Stimulated activated CD8-positive, alpha-beta memory T cell treated with anti-CD3 and anti-CD28 coated beads, Interleukin-12 subunit alpha, Interleukin-12 subunit beta, amount 100 ng/mL, for 24 hours (primary cell): Measurements from ENCODE around the gene RAB5A.
"Not testable (repeated sequence)": the region's sequence is repeated elsewhere in the genome, so short reads cannot be mapped to it uniquely, and the experiment has no call there.

Experiments
- DNase-seq: peaks from one replicate; pipeline ENCODE4 v3.0.0-alpha.2; 2020; ENCODE audit errors: extremely low read depth

RAB5A gene

GRCh38 chr3:19947549-19948225, 790 bp downstream of the RAB5A start:
- DNase-seq = no peak

DNA sequence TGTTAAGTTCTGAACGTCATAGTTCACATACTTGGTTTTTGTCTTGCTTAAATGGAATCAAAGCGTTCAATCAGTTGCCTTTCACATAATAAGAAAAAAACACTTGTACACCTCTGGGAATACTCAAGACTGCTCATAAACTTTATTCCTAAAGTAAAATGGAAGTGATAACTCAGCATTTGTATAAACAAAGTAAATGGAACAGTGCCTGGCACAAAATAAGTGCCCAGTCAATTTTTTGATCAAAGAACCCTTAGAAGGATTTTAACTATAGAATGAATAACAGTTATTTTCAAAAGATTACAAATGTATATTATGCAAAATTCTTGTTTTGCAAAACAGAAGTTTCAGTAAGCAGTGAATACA, 1.3 kb downstream of the RAB5A start:
- DNase-seq = no peak

- DNase-seq = no peak
These were observed 3.4 kb downstream of the RAB5A start for GRCh38 chr3:19950316-19950715.

GRCh38 chr3:19954676-19955075, 7.8 kb downstream of the RAB5A start:
- DNase-seq = no peak

DNA sequence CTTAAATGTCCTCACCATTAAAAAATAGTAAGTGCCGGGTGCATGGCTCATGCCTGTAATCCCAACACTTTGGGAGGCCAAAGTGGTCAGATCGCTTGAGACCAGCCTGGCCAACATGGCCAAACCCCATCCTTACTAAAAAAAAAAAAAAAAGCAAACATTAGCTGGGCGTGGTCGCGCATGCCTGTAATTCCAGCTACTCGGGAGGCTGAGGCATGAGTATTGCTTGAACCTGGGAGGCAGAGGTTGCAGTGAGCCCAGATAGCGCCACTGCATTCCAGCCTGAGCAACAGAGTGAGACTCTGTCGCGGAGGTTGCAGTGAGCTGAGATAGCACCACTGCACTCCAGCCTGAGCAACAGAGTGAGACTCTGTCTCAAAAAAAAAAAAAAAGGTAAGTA, 10.5 kb downstream of the RAB5A start:
- DNase-seq = not testable (repeated sequence)

DNA sequence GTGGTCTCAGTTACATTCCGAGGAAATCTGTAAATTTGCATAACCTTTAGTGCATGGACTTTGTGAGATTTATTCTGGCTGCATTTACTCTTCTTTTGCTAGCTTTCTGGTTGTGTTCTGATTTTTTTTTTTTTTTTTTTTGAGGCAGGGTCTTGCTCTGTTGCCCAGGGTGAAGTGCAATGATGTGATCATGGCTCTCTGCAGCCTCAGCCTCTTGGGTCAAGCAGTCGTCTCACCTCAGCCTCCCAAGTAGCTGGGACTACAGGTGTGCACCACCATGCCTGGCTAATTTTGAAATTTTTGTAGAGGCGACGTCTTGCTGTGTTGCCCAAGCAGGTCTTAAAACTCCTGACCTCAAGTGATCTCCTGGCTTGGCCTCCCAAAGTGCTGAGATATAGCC, 12.6 kb downstream of the RAB5A start:
- no peak for DNase-seq

DNA sequence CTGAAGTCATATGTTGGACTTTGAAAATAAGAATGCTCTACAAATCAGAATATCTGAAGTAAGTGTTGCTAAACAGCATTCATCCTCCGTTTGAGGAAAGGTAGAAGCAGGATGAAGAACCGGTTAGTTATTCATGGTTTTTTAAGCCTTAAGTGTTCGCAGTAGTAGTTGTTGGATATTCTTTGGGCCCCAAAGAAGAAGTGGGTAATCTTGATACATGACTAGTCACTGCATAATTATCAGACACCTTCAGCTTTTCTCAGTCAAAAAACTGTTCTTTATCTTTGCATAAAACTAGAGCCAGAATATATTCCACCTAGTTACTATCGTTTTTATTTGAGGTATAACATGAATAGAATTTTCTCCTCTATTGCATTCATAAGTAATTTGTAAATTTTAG, 13.8 kb downstream of the RAB5A start:
- no peak for DNase-seq

- DNase-seq = no peak
These were observed 15.1 kb downstream of the RAB5A start for GRCh38 chr3:19961960-19962359.

DNA sequence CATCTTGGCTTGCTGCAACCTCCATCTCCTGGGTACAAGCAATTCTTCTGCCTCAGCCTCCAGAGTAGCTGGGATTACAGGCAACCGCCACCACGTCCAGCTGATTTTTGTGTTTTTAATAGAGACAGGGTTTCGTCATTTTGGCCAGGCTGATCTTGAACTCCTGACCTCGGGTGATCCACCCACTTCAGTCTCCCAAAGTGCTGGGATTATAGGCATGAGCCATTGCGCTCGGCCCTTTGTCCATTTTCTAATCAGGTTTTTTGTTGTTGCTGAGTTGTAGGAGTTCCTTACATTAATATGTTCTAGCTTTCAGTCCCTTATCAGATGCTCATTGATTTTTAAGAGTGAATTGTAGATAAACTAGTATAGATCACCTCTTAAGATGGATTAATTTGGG, 20.3 kb downstream of the RAB5A start:
- no peak for DNase-seq

DNA sequence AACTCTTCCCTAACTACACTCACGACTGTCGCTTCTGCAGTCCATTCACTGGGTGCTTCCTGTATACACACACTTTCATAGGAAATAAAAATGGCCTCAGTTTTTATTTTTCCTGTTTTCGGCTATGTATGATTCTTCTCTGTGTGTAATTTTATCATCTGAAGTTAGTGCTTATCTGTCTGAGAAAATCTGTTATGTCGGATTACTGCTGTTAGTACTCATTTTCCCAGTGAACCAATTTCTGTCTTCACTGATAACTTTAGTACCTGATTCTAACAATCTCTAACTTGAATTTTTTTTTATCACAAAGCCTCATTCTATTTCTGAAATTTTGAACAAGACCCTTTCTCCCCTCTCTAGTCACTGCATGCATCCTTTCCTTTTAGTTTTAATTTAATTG, 20.9 kb downstream of the RAB5A start:
- no peak for DNase-seq

DNA sequence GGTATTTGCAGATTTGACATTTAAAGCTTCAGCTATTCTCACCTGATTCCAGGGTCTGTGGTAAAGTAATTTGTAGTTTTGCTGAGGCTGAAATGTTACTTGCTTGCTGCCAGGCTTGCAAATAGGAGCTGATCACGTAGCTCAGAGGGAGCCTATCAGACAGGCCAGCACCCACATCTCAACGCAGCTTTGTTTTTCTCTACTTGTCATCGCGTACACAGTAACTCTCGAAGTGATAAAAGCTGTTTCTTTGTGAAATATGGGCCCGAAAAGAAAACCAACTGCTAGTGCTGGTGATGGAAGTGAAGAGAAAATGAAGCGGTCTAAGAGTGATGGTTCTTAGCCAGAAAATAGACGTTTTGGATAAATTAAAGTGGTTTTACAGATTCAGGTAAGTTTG, 23.4 kb downstream of the RAB5A start:
- DNase-seq = no peak

DNA sequence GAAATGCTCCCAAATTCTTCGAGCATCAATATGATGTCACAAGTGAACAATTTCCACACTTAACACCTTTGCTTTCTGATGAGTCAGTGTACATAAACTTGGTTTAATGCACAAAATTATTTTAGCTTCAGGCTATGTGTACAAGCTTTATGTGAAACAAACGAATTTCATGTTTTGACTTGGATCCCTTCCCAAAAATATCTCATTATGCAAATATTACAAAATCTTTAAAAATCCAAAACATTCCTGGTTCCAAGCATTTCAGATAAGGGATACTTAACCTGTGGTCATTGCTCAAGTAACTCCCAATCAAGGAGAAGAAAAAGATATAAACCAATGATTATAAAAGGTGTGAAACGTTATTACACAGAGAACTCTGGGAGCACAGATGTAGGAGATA, 25.2 kb downstream of the RAB5A start:
- no peak for DNase-seq

DNA sequence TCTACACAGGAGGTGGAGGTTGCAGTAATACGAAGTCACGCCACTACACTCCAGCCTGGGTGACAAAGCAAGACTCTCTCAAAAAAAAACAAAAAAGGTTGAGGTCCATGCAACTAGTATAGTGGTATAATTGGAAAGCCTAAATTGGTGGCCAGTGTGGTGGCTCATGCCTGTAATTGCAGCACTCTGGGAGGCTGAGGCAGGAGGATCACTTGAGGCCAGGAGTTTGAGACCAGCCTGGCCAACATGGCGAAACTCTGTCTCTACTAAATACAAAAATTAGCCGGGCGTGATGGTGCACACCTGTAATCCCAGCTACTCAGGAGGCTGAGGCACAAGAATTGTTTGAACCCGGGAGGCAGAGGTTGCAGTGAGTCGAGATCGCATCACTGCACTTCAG, 42.0 kb downstream of the RAB5A start:
- not testable (repeated sequence) for DNase-seq

DNA sequence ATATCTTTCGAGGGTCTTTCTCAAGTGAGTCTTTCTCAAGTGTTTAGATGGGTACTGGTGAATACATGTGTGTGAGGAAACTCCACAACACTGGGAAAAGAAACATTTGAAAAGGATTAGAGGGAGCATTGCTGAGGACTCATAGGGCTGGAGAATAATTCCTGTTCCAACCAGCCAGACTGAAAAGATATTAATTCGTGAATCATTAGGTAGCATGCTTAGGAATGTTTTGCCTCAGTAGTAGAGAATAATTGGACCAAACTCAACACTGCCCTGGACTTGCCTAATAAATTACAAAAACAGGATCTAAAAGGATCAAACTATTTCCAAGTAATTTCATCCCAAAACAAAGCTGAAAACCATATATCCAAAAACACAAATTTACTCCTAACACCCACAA, 47.9 kb downstream of the RAB5A start:
- no peak for DNase-seq

DNA sequence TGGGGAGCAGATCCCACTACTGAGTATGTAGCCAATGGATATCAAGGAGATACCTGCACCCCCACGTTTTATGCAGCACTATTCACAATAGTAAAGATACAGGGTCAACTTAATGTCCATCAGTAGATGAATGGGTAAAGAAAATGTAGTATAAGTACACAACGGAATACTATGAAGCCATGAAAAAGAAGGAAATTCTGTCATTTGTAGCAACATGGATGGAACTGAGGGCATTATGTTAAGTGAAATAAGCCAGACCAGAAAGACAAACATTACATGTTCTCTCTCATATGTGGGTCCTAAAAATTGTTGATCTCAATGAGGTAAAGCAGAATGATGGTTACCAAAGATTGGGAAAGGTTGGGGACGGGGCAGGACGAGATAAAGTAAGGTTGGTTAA, 50.6 kb downstream of the RAB5A start:
- no peak for DNase-seq

DNA sequence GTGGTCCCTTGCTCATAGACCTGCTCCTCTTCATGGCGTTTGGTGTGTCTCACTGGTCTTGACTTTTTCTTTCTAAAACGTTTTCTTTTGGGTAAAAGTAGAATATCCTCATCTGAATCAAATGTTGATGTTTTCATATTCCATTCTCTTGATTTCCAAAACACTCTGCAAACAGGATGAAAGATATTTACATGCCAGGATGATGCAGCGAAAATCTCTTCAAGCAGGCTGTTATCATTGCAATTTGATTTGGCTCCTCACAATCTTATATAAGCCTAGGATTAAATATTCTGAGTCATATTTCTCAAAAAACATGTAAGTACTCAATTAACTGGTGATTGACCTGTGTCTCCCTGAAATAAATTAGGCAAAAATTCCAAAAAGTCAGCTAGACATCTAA, 55.0 kb downstream of the RAB5A start:
- no peak for DNase-seq

GRCh38 chr3:20007960-20008359, 61.1 kb downstream of the RAB5A start:
- no peak for DNase-seq

DNA sequence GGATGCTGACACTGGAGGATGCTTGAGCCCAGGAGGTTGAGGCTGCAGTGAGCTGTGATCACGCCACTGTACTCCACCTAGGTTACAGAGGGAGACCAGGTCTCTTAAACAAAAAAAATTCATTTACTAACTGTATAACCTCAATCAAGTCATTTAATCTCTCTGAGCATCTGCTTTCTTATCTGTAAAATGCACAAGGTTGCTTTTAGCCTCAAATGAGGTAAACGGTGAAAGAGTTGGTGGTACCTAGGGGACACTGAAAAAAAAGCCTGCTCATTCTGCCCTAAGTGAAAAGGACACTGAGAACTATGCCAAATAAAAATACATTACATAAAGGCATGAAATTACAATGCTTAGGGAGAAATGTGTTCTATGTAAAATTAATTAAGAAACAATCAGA, 61.7 kb downstream of the RAB5A start:
- no peak for DNase-seq

- no peak for DNase-seq
These were observed 65.3 kb downstream of the RAB5A start, which contains the start of gene PP2D1 for GRCh38 chr3:20012164-20012563. TSS of gene PP2D1 (minus strand) at chr3:20012264. CDS start at chr3:20012072, 192 bp downstream.

DNA sequence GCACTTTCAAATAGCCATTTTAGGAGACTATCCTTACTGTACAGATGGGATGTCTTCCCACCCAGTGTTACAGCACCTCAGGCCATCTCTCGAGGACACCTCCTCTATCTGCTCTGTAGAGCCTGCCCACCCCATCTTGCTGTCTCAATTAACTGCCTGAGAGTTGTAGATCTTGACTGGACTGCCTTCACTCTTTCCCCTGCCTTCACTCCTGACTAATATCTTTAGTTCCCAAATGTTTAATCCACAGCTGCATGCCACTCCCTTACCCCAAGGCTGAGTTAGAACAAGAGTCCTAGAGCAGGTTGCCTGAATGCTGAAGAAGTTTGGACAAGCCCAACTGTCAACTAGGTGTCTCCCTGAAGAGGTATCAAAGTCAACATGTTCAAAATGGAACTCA, 66.5 kb downstream of the RAB5A start:
- DNase-seq = no peak

DNA sequence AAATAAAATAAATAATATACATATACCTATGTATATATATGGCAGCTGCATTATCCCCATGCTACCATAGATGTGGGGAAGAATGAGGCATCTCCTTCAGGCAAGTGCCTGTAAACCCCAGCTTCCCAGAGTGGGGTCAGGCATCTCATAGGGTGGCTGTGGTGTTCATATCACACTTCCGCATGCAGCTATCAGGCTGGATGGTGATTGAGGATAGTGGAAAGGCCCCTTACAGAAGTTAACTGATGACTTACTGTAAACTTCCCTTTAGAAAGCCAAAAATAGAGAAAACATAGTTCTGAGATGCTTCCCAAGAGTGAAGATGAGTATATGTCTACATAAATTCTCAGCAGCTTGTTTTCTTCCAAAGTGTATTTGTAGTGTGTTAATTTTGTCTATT, 68.6 kb downstream of the RAB5A start:
- DNase-seq = no peak

GRCh38 chr3:20016076-20016475, 69.2 kb downstream of the RAB5A start:
- DNase-seq = not testable (repeated sequence)

DNA sequence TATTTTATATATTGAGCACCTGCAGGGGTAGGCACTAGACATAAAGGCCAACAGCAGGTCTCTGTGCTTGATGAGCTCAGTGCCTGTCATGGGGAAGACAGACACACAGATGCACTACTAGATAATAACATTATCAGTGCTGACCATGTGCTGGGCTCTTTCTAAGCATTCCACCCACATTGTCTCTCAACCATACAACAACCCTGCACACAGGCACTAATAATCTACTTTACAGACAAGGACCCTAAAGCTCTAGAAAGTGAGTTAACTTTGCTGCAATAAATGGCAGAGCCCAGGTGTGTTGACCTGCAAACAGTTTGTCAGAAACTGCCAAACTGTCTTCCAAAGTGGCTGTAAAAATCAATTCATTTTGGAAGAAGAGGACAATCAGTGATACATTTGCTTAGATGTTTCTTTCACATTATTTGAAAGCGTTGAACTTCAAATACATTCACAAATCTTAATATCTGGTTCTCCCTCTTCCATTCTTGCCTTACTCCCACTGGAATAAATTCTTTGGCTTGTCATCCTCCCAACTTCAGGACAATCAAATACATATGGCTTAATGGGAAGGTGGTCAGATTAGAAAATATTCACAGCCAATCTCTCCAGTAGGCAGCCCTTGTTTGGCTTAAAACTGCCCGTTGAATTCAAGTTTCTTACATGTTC, 76.2 kb downstream of the RAB5A start:
- no peak for DNase-seq
